ENCODE measurements around the gene FAM228A.

GRCh38 chr2:24132543-24132942 is 42.3 kb upstream of the FAM228A start:
- TF ChIP-seq ZBTB1 (tag by site-specific recombination; IDR thresholded peaks at IDR 0.05) (no peak), ZBTB6 (tag by site-specific recombination; IDR thresholded peaks at IDR 0.05) (no peak), CTCF (tag by site-specific recombination; IDR thresholded peaks at IDR 0.05) (no peak), ZSCAN5A (tag by site-specific recombination; IDR thresholded peaks at IDR 0.05) (no peak), HOXC10 (CRISPR knock-in tag; IDR thresholded peaks at IDR 0.05) (no peak), KLF16 (tag by site-specific recombination; IDR thresholded peaks at IDR 0.05) (no peak), REST (tag by site-specific recombination; IDR thresholded peaks at IDR 0.05) (no peak), ZNF629 (tag by site-specific recombination; IDR thresholded peaks at IDR 0.05) (no peak)

Data from HEK293 (cell line).